Activated B cell treated with CpG ODN at 0.5 μM for 24 hours (primary cell): ENCODE data around the gene RASGRF2. TPM values are rescaled to one million over a fixed set of nuclear protein-coding genes. Genes with fewer than 3 reads are reported as not detected.

Experiments used
- ATAC-seq: fragments of 200-7000 bp; cut with Tn5 transposase; one replicate; pipeline ENCODE4 v1.10.0; 2021; ENCODE audit warnings: low read depth, mild to moderate bottlenecking, moderate library complexity
- CTCF ChIA-PET: fragments of 350-600 bp; sonication (Branson Sonifier 250); formaldehyde crosslinking; loops from one replicate; lab custom pipeline; 2021; ENCODE audit warnings: antibody characterized with exemption; lab: Charles Lee
- POLR2A ChIA-PET: fragments of 350-600 bp; sonication (Branson Sonifier 250); formaldehyde crosslinking; loops from one replicate; lab custom pipeline; 2021; ENCODE audit warnings: antibody characterized with exemption; lab: Charles Lee
- DNase-seq: peaks from one replicate; pipeline ENCODE4 v3.0.0; 2022
- H3K27ac Mint-ChIP-seq: one replicate; pipeline ENCODE4 v1.8.0; 2020; ENCODE audit warnings: mixed read lengths
- H3K27me3 Mint-ChIP-seq: one replicate; pipeline ENCODE4 v1.8.0; 2021; ENCODE audit warnings: mixed read lengths
- H3K36me3 Mint-ChIP-seq: one replicate; pipeline ENCODE4 v1.8.0; 2021; ENCODE audit warnings: low read depth, mixed read lengths
- H3K4me1 Mint-ChIP-seq: one replicate; pipeline ENCODE4 v1.8.0; 2021; ENCODE audit warnings: mixed read lengths
- H3K4me3 Mint-ChIP-seq: one replicate; pipeline ENCODE4 v1.8.0; 2020; ENCODE audit warnings: mild to moderate bottlenecking, mixed read lengths
- H3K9me3 Mint-ChIP-seq: one replicate; pipeline ENCODE4 v1.8.0; 2020; ENCODE audit warnings: mixed read lengths
- intact Hi-C: fragments of 100-400 bp; cut with micrococcal nuclease; formaldehyde crosslinking; loops from one replicate; pipeline ENCODE4 v1.15.1; 2024
- total RNA-seq: library from RNA; stranded (reverse); gene quantifications from 2 replicates; pipeline ENCODE4 v1.2.3, GENCODE V29; 2022
- TF ChIP-seq, protein P1 (sequence below): fragments of 200-600 bp; IDR thresholded peaks from one replicate; pipeline ENCODE4 v1.8.0; 2022; ENCODE audit warnings: antibody characterized with exemption, mild to moderate bottlenecking

RASGRF2 gene
- total RNA-seq, 1 donor from 2014 or later = 0.64 TPM

DNA sequence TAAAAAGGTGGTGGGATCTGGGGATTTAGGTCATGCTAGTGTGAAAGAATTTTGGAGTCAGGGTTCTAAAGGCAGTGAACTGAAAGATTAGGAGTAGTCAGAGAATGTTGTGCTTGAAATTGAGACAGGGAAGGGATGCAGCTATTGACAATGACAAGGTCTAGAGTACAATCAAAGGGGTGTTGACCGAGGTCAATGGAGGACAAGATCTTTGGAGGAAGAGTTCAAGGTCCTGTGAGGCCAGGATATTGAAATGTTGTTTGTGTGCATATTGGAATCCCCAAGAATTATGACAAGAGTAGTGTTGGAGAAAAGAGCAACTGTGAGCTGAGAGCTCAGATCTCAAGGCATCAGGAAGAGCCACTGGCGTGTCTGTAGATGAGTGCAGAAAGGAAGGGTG lies 116.9 kb downstream of the RASGRF2 start:
- H3K27me3 Mint-ChIP-seq = peaks cover 6% of the 10 kb centered on the region
- H3K9me3 Mint-ChIP-seq = no peaks in the 10 kb centered on the region
- POLR2A ChIA-PET = no interaction called here
- H3K4me1 Mint-ChIP-seq = no peaks in the 10 kb centered on the region
- CTCF ChIA-PET = no interaction called here
- intact Hi-C loops = no loop called here
- H3K4me3 Mint-ChIP-seq = no peak overlapping the region
- TF ChIP-seq, protein P1, sequence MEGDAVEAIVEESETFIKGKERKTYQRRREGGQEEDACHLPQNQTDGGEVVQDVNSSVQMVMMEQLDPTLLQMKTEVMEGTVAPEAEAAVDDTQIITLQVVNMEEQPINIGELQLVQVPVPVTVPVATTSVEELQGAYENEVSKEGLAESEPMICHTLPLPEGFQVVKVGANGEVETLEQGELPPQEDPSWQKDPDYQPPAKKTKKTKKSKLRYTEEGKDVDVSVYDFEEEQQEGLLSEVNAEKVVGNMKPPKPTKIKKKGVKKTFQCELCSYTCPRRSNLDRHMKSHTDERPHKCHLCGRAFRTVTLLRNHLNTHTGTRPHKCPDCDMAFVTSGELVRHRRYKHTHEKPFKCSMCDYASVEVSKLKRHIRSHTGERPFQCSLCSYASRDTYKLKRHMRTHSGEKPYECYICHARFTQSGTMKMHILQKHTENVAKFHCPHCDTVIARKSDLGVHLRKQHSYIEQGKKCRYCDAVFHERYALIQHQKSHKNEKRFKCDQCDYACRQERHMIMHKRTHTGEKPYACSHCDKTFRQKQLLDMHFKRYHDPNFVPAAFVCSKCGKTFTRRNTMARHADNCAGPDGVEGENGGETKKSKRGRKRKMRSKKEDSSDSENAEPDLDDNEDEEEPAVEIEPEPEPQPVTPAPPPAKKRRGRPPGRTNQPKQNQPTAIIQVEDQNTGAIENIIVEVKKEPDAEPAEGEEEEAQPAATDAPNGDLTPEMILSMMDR = no peak
- H3K36me3 Mint-ChIP-seq = no peaks in the 10 kb centered on the region
- no peak for DNase-seq
- no peak overlapping the region for H3K27ac Mint-ChIP-seq
- ATAC-seq = no peak

DNA sequence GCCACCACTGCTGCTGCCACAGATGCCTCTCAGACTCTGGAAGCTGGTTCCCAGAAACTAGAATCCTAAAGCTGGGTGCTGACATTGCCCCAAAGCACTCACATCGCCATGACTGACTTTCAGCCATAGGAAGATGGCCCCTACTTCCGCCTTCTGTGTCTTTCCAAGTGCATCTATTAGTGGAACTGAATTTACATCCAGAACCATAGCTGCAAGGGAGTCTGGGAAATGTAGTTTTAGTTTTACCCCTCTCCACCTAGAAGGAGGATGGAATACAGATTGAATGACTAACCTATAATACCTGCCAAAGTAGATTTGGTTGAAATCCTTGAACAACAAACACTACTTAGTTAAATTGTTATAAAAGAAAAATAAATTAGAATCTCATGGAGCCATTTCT lies 118.8 kb downstream of the RASGRF2 start:
- intact Hi-C loops = no loop called here

DNA sequence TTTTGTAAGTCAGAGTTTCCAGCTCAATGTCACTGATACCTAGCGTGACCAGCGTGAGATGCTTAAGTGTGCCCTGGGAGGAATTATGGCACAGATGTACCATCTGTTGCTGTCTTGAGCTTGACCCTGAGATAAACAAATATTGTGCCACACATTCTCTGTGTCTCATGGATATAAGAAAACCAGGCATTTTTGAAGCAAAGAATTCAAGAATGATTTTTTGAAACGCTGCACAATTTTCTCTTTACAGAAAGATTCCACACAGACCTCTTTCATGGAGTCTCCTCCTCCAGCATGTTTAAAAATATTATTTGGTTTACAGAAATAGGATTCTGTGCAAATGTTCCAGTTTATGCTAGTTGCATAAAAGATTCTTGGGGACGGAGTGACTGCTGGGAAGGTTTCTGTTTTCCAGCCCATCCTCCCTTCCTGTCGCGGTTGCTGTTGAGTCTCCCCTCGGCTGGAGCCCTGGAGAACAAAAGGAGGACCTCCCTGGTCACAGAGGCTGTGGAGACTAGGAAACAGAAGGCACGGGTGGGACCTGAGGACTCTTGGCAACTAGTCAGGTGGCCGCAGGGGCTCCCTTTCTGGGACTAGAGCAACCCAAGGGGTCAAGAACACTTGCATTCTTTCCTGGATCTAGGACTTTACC lies 120.8 kb downstream of the RASGRF2 start:
- Mint-ChIP-seq H3K4me3 (no peak overlapping the region), H3K27ac (no peak overlapping the region), H3K4me1 (no peaks in the 10 kb centered on the region), H3K36me3 (no peaks in the 10 kb centered on the region), H3K9me3 (no peaks in the 10 kb centered on the region), H3K27me3 (peaks cover 13% of the 10 kb centered on the region)
- intact Hi-C loops = no loop called here
- ATAC-seq (no peak), DNase-seq (no peak)
- CTCF ChIA-PET = no interaction called here
- TF ChIP-seq, protein P1 = no peak
- POLR2A ChIA-PET = no interaction called here

More for the DNA sequence above, 118.8 kb downstream of the RASGRF2 start:
- ChIA-PET CTCF (no interaction called here), POLR2A (no interaction called here)
- ATAC-seq = no peak
- H3K4me1 Mint-ChIP-seq = no peaks in the 10 kb centered on the region
- H3K27ac Mint-ChIP-seq = no peak overlapping the region
- H3K9me3 Mint-ChIP-seq = no peaks in the 10 kb centered on the region
- DNase-seq = no peak
- H3K36me3 Mint-ChIP-seq = no peaks in the 10 kb centered on the region
- H3K27me3 Mint-ChIP-seq = peaks cover 6% of the 10 kb centered on the region
- TF ChIP-seq, protein P1 = no peak
- H3K4me3 Mint-ChIP-seq = no peak overlapping the region

DNA sequence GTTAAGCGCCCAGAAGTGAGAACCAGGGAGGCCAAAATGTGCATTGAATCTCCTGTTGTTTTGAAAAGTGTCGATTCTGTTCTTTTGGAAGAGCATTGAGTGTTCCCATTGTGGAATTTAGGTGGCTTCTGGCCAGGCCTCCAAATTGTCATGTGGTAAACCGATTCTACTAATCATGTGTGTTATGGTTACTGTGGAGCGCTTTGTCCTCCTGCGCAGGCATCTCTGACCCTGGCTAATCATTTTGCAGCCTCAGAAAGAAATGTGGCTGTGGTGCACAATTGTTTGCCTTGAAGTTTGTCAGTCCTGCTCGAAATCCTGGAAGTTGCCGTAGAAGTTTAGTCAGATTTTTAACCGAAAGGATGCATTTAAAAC lies 121.3 kb downstream of the RASGRF2 start:
- Mint-ChIP-seq H3K27ac (no peak overlapping the region), H3K4me1 (no peaks in the 10 kb centered on the region), H3K9me3 (no peaks in the 10 kb centered on the region), H3K36me3 (no peaks in the 10 kb centered on the region), H3K27me3 (peaks cover 13% of the 10 kb centered on the region), H3K4me3 (no peak overlapping the region)
- POLR2A ChIA-PET = no interaction called here
- CTCF ChIA-PET = no interaction called here
- no peak for DNase-seq
- no peak for ATAC-seq
- TF ChIP-seq, protein P1 = no peak
- intact Hi-C loops = no loop called here

DNA sequence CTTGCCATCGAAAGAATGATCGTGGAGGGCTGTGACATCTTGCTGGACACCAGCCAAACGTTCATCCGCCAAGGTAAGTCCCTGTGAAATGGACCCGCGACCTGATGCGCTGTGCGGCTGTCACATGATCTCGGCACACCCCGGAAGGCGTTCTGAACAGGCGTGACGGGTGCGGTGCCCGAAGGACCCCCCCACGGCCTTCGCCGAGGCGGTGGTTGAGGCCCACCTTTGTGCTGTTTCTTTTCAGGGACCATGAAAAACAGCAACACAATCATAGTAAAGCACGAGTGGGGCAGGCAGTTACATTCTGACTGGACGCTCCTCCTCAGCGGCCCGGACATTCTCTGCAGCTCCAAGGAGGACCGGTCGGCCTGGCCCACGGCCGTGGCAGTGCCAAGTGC lies 126.7 kb downstream of the RASGRF2 start:
- ChIA-PET POLR2A (no interaction called here), CTCF (no interaction called here)
- H3K36me3 Mint-ChIP-seq = no peaks in the 10 kb centered on the region
- no peak for ATAC-seq
- TF ChIP-seq, protein P1 = no peak
- H3K4me1 Mint-ChIP-seq = no peaks in the 10 kb centered on the region
- H3K4me3 Mint-ChIP-seq = no peak overlapping the region
- H3K9me3 Mint-ChIP-seq = no peaks in the 10 kb centered on the region
- intact Hi-C loops = no loop called here
- peaks cover 16% of the 10 kb centered on the region for H3K27me3 Mint-ChIP-seq
- no peak for DNase-seq
- H3K27ac Mint-ChIP-seq = no peak overlapping the region
